Fibroblast of lung (primary cell): Measurements from ENCODE around the gene PRPF40B. TPM values are rescaled to one million over a fixed set of nuclear protein-coding genes. Genes with fewer than 3 reads are reported as not detected.

ENCODE experiments used
- DNase-seq, 2 donors: peaks; one replicate each; pipeline versions ENCODE4 v3.0.0 to v3.0.0-alpha.2; 2010; ENCODE audit warnings: low read depth in 2 of 2
- H2AFZ ChIP-seq: 2 replicates; pipeline ENCODE4 v1.5.1; 2012; ENCODE audit warnings: low read length, control low read depth, inconsistent platforms
- H3K27ac ChIP-seq: 2 replicates; pipeline ENCODE4 v1.5.1; 2011; ENCODE audit warnings: low read length, control low read depth; ENCODE audit not compliant: insufficient read depth
- H3K27me3 ChIP-seq: 2 replicates; pipeline ENCODE4 v1.5.1; 2011; ENCODE audit warnings: mild to moderate bottlenecking, low read length; ENCODE audit not compliant: control insufficient read depth, insufficient read depth
- H3K36me3 ChIP-seq: 2 replicates; pipeline ENCODE4 v1.5.1; 2011; ENCODE audit warnings: low read length; ENCODE audit not compliant: control insufficient read depth, insufficient read depth
- H3K4me1 ChIP-seq: 2 replicates; pipeline ENCODE4 v1.5.1; 2011; ENCODE audit warnings: low read length; ENCODE audit not compliant: control insufficient read depth, insufficient read depth; ENCODE audit errors: extremely low read depth
- H3K4me2 ChIP-seq: 2 replicates; pipeline ENCODE4 v1.5.1; 2011; ENCODE audit warnings: low read length, control low read depth; ENCODE audit not compliant: insufficient read depth; ENCODE audit errors: extremely low read depth
- H3K4me3 ChIP-seq, 4 experiments: fragments of 200-600 bp in 1 of 4; sonication (generic) in 1 of 4; replicated peaks in 1 of 4; 2 replicates each; pipeline ENCODE4 v1.5.1; 2011 to 2016; ENCODE audit warnings: low read length in 4 of 4, low read depth in 3 of 4, mild to moderate bottlenecking in 3 of 4, control low read depth in 2 of 4, inconsistent platforms in 1 of 4, mixed read lengths in 1 of 4; ENCODE audit not compliant: insufficient read depth in 1 of 4; ENCODE audit errors: control extremely low read depth in 1 of 4
- H3K79me2 ChIP-seq: 2 replicates; pipeline ENCODE4 v1.5.1; 2012; ENCODE audit warnings: mild to moderate bottlenecking, low read length, inconsistent platforms; ENCODE audit not compliant: control insufficient read depth, insufficient read depth
- H3K9ac ChIP-seq: 2 replicates; pipeline ENCODE4 v1.5.1; 2011; ENCODE audit warnings: mild to moderate bottlenecking, low read length, control low read depth; ENCODE audit not compliant: insufficient read depth
- H3K9me3 ChIP-seq: 2 replicates; pipeline ENCODE4 v1.5.1; 2012; ENCODE audit warnings: low read depth, low read length; ENCODE audit not compliant: control insufficient read depth, insufficient read depth
- H4K20me1 ChIP-seq: 2 replicates; pipeline ENCODE4 v1.5.1; 2011; ENCODE audit warnings: low read length; ENCODE audit not compliant: control insufficient read depth, insufficient read depth; ENCODE audit errors: extremely low read depth
- EZH2 ChIP-seq: IDR thresholded peaks from 2 replicates; pipeline ENCODE4 v1.5.1; 2012; ENCODE audit warnings: low read length, control low read depth, mild to moderate bottlenecking; ENCODE audit errors: missing control alignments
- polyA plus RNA-seq, 2 donors: library from polyadenylated mRNA; depleted of rRNA in 1 of 2; stranded (reverse) in 1 of 2; unstranded in 1 of 2; fragments of >200 nt; gene quantifications; 2 replicates each; pipeline ENCODE4 v1.2.1, GENCODE V29; 2011 to 2012; ENCODE audit warnings: missing spikeins in 1 of 2
- total RNA-seq: library from RNA; depleted of rRNA; stranded (reverse); fragments of >200 nt; gene quantifications from 2 replicates; pipeline ENCODE4 v1.2.1, GENCODE V29; 2014
- TF ChIP-seq, protein P1 (sequence below), 2 donors: IDR thresholded peaks in 1 of 2; conservative IDR thresholded peaks in 1 of 2; 1 replicate in 1 of 2; 2 replicates in 1 of 2; pipeline ENCODE4 v1.5.1; 2011 to 2012; ENCODE audit warnings: low read length in 2 of 2, control low read depth in 1 of 2, inconsistent platforms in 1 of 2, low read depth in 1 of 2, mild to moderate bottlenecking in 1 of 2

PRPF40B gene
- total and polyA plus RNA-seq, 2 donors (not counting 1 experiment from before 2014, with no cell fraction given): 6.4 to 11.7 TPM

- H4K20me1 ChIP-seq: no peaks in the 10 kb centered on the region
- TF ChIP-seq, protein P1, sequence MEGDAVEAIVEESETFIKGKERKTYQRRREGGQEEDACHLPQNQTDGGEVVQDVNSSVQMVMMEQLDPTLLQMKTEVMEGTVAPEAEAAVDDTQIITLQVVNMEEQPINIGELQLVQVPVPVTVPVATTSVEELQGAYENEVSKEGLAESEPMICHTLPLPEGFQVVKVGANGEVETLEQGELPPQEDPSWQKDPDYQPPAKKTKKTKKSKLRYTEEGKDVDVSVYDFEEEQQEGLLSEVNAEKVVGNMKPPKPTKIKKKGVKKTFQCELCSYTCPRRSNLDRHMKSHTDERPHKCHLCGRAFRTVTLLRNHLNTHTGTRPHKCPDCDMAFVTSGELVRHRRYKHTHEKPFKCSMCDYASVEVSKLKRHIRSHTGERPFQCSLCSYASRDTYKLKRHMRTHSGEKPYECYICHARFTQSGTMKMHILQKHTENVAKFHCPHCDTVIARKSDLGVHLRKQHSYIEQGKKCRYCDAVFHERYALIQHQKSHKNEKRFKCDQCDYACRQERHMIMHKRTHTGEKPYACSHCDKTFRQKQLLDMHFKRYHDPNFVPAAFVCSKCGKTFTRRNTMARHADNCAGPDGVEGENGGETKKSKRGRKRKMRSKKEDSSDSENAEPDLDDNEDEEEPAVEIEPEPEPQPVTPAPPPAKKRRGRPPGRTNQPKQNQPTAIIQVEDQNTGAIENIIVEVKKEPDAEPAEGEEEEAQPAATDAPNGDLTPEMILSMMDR (conservative IDR thresholded peaks at IDR 0.05 in 1 of 2, IDR thresholded peaks at IDR 0.05 in 1 of 2; ENCODE audit: low read depth in 1 of 2, low read length in 2 of 2): no peak
- TF ChIP-seq EZH2: no peak
These were observed 26.5 kb downstream of the PRPF40B start for GRCh38 chr12:49649892-49650291.

GRCh38 chr12:49651855-49652254 is 28.5 kb downstream of the PRPF40B start:
- Histone ChIP-seq H3K9me3 (no peaks in the 10 kb centered on the region), H3K4me2 (no peak overlapping the region), H3K27me3 (no peaks in the 10 kb centered on the region), H3K4me3 (no peak overlapping the region), H4K20me1 (no peaks in the 10 kb centered on the region), H3K36me3 (peaks cover 5% of the 10 kb centered on the region), H3K79me2 (no peaks in the 10 kb centered on the region), H3K4me1 (no peaks in the 10 kb centered on the region), H3K9ac (no peak overlapping the region), H2AFZ (no peak overlapping the region), H3K27ac (no peak overlapping the region)
- TF ChIP-seq EZH2: no peak
- TF ChIP-seq, protein P1 (conservative IDR thresholded peaks at IDR 0.05 in 1 of 2, IDR thresholded peaks at IDR 0.05 in 1 of 2; ENCODE audit: low read depth in 1 of 2, low read length in 2 of 2): no peak
- no peak for DNase-seq

More at GRCh38 chr12:49649892-49650291, 26.5 kb downstream of the PRPF40B start:
- H3K9ac ChIP-seq: no peak overlapping the region
- no peaks in the 10 kb centered on the region for H3K9me3 ChIP-seq
- no peaks in the 10 kb centered on the region for H3K27me3 ChIP-seq
- no peaks in the 10 kb centered on the region for H3K79me2 ChIP-seq
- H3K4me3 ChIP-seq: no peak overlapping the region
- no peak overlapping the region for H2AFZ ChIP-seq
- H3K27ac ChIP-seq: no peak overlapping the region
- no peak for DNase-seq
- no peak overlapping the region for H3K4me2 ChIP-seq
- no peaks in the 10 kb centered on the region for H3K4me1 ChIP-seq
- H3K36me3 ChIP-seq: peaks cover 9% of the 10 kb centered on the region

DNA sequence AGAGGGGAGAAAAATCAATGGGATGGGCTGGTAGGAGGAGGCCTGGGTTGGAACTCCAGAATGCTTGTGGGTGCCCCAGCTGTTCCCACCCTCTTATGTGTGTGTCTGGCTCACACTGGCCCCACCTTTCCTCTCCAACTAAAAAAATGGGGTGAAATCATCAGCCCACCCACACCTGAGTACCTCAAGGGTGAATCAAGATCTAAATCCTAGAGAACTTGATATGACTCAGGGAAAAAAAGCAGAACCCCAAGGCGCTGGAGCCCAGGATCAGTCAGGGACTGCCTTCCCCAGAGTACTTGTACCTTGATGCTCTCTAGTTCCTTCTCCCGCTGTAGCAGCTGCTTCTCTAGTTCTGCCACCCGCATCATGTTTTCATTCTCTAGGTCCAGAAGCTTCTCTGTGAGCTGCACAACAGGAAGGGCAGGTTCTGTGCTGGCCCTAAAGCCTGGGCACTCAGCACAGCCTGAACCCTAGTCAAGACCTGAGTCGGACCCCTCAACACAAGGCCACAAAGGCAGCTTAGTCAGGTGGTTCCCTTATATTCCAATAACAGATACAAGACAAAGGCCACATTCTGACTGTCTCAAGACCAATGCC is 29.7 kb downstream of the PRPF40B start:
- peaks cover 9% of the 10 kb centered on the region for H3K36me3 ChIP-seq
- no peak overlapping the region for H2AFZ ChIP-seq
- DNase-seq: no peak
- H3K9ac ChIP-seq: no peak overlapping the region
- H3K4me2 ChIP-seq: no peak overlapping the region
- no peaks in the 10 kb centered on the region for H3K79me2 ChIP-seq
- H3K9me3 ChIP-seq: no peaks in the 10 kb centered on the region
- no peaks in the 10 kb centered on the region for H4K20me1 ChIP-seq
- no peak overlapping the region for H3K27ac ChIP-seq
- no peaks in the 10 kb centered on the region for H3K4me1 ChIP-seq
- no peaks in the 10 kb centered on the region for H3K27me3 ChIP-seq
- H3K4me3 ChIP-seq: no peak overlapping the region
- no peak for TF ChIP-seq EZH2
- TF ChIP-seq, protein P1 (conservative IDR thresholded peaks at IDR 0.05 in 1 of 2, IDR thresholded peaks at IDR 0.05 in 1 of 2; ENCODE audit: low read depth in 1 of 2, low read length in 2 of 2): no peak
